ENCODE measurements around the gene ZCCHC2.

ZCCHC2 gene

GRCh38 chr18:62578980-62579511 is 56.2 kb downstream of the ZCCHC2 start:
- DNase-seq (ENCODE audit: low read depth): no peak

GRCh38 chr18:62583376-62583775 is 60.6 kb downstream of the ZCCHC2 start:
- DNase-seq (ENCODE audit: low read depth): no peak

GRCh38 chr18:62584241-62585120 is 61.7 kb downstream of the ZCCHC2 start:
- peak; percentile 80 for DNase-seq (ENCODE audit: low read depth)

- peak; percentile 43 for DNase-seq (ENCODE audit: low read depth)
Measured at GRCh38 chr18:62585274-62586150, 62.7 kb downstream of the ZCCHC2 start.

GRCh38 chr18:62586151-62586774 is 63.4 kb downstream of the ZCCHC2 start:
- peak; percentile 80 for DNase-seq (ENCODE audit: low read depth)

- no peak for DNase-seq (ENCODE audit: low read depth)
Measured at GRCh38 chr18:62586781-62587487, 64.1 kb downstream of the ZCCHC2 start.

GRCh38 chr18:62587689-62588088 is 64.9 kb downstream of the ZCCHC2 start:
- DNase-seq (ENCODE audit: low read depth): no peak

GRCh38 chr18:62588217-62588616 is 65.4 kb downstream of the ZCCHC2 start:
- DNase-seq (ENCODE audit: low read depth): no peak

GRCh38 chr18:62590799-62591590 is 68.2 kb downstream of the ZCCHC2 start:
- no peak for DNase-seq (ENCODE audit: low read depth)

- DNase-seq (ENCODE audit: low read depth): no peak
Measured at GRCh38 chr18:62596145-62597005, 73.5 kb downstream of the ZCCHC2 start.

GRCh38 chr18:62601871-62602270 is 79.0 kb downstream of the ZCCHC2 start:
- DNase-seq (ENCODE audit: low read depth): no peak

GRCh38 chr18:62602706-62603105 is 79.9 kb downstream of the ZCCHC2 start:
- DNase-seq (ENCODE audit: low read depth): no peak

- DNase-seq (ENCODE audit: low read depth): no peak
Measured at GRCh38 chr18:62603211-62603610, 80.4 kb downstream of the ZCCHC2 start.

GRCh38 chr18:62603979-62604378 is 81.2 kb downstream of the ZCCHC2 start:
- DNase-seq (ENCODE audit: low read depth): no peak

GRCh38 chr18:62605685-62606084 is 82.9 kb downstream of the ZCCHC2 start:
- no peak for DNase-seq (ENCODE audit: low read depth)

GRCh38 chr18:62606106-62606505 is 83.3 kb downstream of the ZCCHC2 start:
- DNase-seq (ENCODE audit: low read depth): no peak

- DNase-seq (ENCODE audit: low read depth): no peak
Measured at GRCh38 chr18:62607302-62607701, 84.5 kb downstream of the ZCCHC2 start.

- no peak for DNase-seq (ENCODE audit: low read depth)
Measured at GRCh38 chr18:62607708-62608428, 85.0 kb downstream of the ZCCHC2 start.

- no peak for DNase-seq (ENCODE audit: low read depth)
Measured at GRCh38 chr18:62609764-62610163, 86.9 kb downstream of the ZCCHC2 start.

All from activated T-cell treated with anti-CD3 and anti-CD28 coated beads for 48 hours (primary cell).